Measurements from ENCODE around the gene UBE2J2. TPM values are rescaled to one million over a fixed set of nuclear protein-coding genes. Genes with fewer than 3 reads are reported as not detected.

UBE2J2 gene
- polyA plus RNA-seq, 3 donors = 25.8 to 45.1 (median 39.5) TPM

GRCh38 chr1:1286313-1287261 lies 12.9 kb upstream of the UBE2J2 start:
- WGBS, 3 donors = 58 to 64% (median 59%) methylated on average over 38 to 50 of the region's 50 CpGs
- no peak overlapping the region for H3K27ac ChIP-seq (ENCODE audit: low read depth, low read length)

- H3K27ac ChIP-seq (ENCODE audit: low read depth, low read length) = no peak overlapping the region
- WGBS, 3 donors = 58 to 69% (median 69%) methylated on average over 31 to 37 of the region's 37 CpGs
Observed at GRCh38 chr1:1285611-1286311, 12.1 kb upstream of the UBE2J2 start.

DNA sequence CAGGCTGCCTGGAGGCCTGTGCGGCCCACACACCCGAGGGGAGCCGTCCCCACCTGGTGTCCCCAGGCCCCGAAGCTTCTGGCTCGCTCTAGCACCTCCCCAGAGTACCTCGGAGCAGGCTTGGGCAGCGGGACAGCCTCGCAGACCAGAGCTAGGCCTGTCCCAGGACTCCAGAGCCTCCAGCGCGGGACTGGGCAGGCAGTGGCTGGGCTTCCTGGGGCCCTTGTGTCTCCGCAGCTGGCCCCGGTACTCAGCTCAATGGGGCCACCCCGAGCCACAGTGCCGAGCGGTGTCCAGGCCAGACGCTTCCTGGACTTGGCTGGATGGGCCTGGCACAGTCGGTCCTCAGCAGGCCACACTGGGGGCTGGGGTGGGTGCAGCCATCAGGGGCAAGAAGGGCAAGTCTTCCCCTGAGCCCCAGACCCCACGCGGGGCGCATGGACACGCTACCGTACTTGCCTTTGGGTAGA lies 11.5 kb upstream of the UBE2J2 start:
- WGBS, 3 donors = 88 to 95% (median 93%) methylated on average over 18 to 22 of the region's 22 CpGs
- H3K27ac ChIP-seq (ENCODE audit: low read depth, low read length) = no peak overlapping the region

DNA sequence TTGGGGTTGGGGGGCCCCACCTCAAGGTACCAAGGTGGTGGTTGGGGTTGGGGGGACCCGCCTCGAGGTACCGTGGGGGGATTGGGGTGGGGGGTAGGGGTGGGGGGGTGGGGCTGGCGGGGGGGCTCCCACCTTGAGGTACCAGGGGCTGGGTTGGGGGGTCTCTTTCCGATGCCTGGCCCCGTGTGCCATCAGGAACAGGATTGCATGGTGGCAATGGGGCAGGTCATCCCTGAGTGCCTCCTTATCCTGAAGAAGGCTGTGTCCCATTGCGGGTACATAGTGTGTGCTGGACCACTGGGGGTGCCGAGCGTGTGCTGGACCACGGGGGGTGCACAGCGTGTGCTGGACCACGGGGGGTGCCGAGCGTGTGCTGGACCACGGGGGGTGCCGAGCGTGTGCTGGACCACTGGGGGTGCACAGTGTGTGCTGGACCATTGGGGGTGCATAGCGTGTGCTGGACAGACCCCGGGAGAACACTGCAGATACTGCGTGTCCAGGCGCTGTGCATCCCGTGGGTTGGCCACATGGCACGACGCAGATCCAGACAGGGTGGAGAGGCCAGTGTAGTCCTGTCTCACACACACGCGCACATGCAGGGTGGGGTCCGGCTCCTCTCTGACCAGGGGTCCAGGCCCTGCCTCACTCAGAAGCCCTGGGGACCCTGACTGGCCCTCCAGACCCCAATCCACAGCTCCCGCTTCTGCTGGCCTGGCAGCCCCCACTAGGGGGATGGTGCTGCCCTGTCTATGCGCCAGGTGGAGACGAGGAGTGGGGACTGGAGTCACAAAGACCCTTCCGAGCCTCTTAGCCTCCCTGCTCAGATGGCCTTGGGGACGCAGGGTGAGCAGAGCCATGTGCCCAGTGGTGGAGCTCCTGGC lies 10.8 kb upstream of the UBE2J2 start:
- 74 to 87% (median 84%) methylated on average over 28 to 32 of the region's 32 CpGs for WGBS, 3 donors
- no peak overlapping the region for H3K27ac ChIP-seq (ENCODE audit: low read depth, low read length)

- WGBS, 3 donors = 13% methylated on average over 7 to 8 of the region's 9 CpGs
- no peak overlapping the region for H3K27ac ChIP-seq (ENCODE audit: low read depth, low read length)
Observed at GRCh38 chr1:1283821-1284220, 10.2 kb upstream of the UBE2J2 start.

DNA sequence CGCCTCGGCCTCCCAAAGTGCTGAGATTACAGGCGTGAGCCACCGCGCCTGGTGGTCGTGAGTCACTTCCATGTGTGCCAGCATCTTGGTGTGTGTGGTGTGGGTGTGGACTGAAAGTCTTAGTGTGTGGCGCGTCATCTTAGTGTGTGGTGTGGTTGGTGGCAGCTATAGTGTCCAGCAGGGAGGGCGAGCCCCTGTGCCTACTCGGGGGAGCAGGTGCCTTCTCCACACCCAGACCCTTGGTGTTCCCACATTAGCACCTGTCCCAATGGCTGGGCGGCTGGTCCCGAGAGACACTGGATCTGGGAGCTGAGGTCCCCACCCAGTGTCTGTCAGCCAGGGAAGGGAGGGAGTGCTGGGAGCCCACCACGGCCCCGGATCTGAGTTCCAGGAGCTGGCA lies 9.3 kb upstream of the UBE2J2 start:
- WGBS, 3 donors = 81 to 91% (median 83%) methylated on average over 14 of the region's 14 CpGs
- H3K27ac ChIP-seq (ENCODE audit: low read depth, low read length) = no peak overlapping the region

- WGBS, 3 donors = 16 to 60% (median 52%) methylated on average over 22 to 26 of the region's 26 CpGs
- no peak overlapping the region for H3K27ac ChIP-seq (ENCODE audit: low read depth, low read length)
Observed at GRCh38 chr1:1281533-1282321, 8.1 kb upstream of the UBE2J2 start.

DNA sequence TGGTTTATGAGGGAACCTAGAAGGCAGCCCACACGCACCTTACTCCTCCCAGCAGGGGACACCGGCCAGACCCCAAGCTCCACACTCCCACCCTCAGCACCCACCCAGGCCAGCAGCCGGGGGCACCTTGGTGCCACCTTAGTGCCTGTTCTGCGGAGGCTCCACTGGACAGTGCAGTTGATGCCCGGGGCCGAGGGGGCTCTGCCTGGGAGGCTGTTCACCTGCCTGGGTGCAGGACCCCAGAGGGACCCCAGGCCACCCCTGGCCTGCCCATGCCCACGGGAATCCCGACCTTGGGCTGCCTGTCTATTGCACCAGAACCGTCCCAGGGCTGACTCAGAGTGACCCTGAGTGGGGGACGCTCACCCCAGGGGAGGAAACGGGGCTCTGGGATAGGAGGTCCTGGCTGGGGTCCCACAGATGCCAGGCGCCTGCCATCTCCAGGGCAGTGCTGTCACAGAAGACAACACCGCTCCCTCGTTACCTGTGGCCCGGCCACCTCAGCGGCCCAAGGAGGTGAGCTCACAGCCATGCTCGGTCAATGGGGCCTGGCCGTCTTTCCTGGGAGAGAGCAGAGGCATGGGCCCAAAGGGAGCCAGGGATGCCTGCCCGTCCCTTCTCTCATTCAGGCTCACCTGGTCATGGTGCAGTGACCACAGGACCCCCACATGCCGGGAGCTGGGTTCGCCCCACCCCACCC lies 7.3 kb upstream of the UBE2J2 start:
- WGBS, 3 donors = 89 to 91% (median 90%) methylated on average over 20 to 21 of the region's 21 CpGs
- no peak overlapping the region for H3K27ac ChIP-seq (ENCODE audit: low read depth, low read length)

GRCh38 chr1:1279028-1279427 lies 5.4 kb upstream of the UBE2J2 start:
- no peak overlapping the region for H3K27ac ChIP-seq (ENCODE audit: low read depth, low read length)
- 91 to 94% (median 94%) methylated on average over 16 to 17 of the region's 17 CpGs for WGBS, 3 donors

DNA sequence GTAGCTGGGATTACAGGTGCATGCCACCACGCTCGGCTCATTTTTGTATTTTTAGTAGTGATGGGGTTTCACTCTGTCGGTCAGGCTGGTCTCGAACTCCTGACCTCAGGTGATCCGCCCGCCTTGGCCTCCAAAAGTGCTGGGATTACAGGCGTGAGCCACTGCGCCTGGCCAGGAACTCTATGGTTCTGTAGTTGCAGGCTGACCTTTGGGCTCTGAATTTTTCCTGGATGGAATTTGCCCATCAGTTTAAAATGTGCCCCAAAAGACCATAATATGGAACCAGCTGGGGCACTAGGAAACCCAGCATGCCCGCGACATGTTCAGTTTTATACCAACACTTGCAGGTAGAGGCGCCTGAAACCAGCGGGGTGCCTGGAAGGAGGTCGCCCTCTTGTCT lies 5.0 kb upstream of the UBE2J2 start:
- 89 to 96% (median 94%) methylated on average over 13 of the region's 13 CpGs for WGBS, 3 donors
- H3K27ac ChIP-seq (ENCODE audit: low read depth, low read length) = no peak overlapping the region

GRCh38 chr1:1275836-1276235 lies 2.2 kb upstream of the UBE2J2 start:
- WGBS, 3 donors = 80 to 85% (median 83%) methylated on average over 9 of the region's 9 CpGs

DNA sequence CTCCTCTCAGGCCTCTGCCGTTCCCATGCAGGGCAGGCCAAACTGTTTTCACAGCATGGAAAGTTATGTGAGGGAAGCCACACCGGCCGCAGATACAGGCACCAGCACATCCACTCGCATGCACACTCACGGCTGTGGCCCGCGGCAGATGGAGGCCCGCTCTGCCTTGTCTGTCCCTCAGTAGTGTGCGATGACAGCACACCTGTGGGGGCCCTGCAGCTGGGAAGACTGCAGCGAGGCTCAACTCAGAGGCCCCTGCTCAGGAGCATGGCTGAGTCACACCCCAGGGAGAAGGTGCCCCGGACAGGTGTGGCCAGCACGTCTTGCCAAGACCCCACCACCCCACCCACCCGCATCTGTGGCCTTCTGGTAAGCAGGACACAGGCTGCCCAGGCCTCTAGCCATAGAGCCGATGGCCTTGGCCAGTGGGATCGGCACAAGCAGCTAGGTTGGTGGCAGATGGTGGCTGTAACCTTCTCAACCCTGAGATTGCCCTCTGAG lies 1.3 kb upstream of the UBE2J2 start:
- no peak overlapping the region for H3K27ac ChIP-seq (ENCODE audit: low read depth, low read length)
- WGBS, 3 donors = 89 to 93% (median 92%) methylated on average over 15 of the region's 15 CpGs

More at GRCh38 chr1:1275836-1276235, 2.2 kb upstream of the UBE2J2 start:
- H3K27ac ChIP-seq (ENCODE audit: low read depth, low read length) = no peak overlapping the region

DNA sequence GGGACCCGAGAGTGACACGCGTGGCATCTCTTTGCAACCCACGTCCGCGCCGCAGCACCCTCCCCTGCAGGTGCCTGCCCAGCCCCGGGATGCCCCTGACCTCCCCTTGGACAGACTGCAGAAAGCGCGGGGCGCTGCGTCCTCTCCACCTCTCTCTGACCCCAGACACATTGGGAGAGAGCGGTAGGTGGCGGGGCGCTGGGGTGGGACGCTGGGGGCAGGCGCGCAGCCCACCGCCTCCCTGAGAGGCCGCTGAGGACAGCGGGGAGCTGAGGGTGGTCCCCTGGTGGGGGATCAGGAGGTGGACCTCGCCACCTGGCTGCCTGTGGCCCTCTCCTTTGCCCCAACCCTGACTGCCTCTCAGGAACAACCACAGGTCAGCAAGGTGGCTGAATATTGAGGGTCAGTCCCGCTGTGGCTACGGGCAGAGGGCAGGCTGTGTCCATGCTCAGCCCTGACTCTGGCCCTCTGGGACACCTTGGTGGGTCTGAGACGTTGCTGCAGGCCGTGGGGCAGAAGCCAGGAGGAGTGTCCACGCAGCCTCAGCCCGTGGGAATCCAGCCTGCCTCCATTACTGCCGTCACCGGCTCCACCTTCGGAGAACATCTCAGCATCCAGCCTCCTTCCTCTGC lies 761 bp upstream of the UBE2J2 start:
- WGBS, 3 donors = 20 to 23% (median 22%) methylated on average over 31 of the region's 31 CpGs
- no peak overlapping the region for H3K27ac ChIP-seq (ENCODE audit: low read depth, low read length)

GRCh38 chr1:1273209-1273511 lies 494 bp downstream of the UBE2J2 start:
- WGBS, 3 donors = 0% methylated on average over 30 to 31 of the region's 31 CpGs
- no peak overlapping the region for H3K27ac ChIP-seq (ENCODE audit: low read depth, low read length)

DNA sequence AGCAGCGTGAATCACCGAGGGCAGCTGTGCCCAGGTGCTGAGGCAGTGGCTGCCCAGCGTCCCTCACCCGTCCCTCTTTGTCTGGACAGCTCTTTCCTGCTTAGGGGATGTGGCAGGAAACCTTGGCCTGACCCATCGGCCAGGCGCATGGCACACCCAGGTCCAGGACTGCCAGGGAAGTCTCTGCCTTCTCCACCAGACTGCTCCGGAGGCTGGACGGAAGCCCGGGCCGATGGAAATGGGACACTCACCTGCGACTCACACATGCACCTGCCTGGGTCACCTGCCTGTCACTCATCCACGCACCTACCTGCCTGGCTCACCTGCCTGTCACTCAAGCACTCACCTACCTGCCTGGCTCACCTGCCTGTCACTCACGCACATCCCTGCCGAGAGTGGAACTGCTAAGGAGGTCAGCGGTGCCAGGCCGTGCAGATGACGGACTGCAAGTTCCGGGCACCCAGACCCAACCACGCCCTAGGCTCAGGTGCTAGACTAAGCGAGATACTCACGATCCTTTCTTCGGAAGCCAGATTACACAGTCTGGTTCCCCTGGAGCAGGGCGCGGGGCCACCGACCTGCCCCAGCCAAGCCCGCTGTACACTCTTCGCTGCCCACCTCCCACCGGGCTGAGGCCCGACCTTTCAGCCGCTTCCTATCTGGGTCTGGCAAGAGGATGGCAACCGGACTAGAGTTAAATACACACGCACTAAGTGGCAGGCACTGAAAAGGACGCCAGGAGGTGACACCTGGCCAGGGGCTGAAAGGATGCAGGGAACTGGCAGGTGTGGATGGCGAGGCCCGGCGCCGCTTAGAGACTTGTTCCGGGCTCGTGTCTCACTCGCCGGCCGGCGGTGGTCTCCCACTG lies 1.1 kb downstream of the UBE2J2 start:
- no peak overlapping the region for H3K27ac ChIP-seq (ENCODE audit: low read depth, low read length)
- 19 to 37% (median 28%) methylated on average over 43 of the region's 43 CpGs for WGBS, 3 donors

DNA sequence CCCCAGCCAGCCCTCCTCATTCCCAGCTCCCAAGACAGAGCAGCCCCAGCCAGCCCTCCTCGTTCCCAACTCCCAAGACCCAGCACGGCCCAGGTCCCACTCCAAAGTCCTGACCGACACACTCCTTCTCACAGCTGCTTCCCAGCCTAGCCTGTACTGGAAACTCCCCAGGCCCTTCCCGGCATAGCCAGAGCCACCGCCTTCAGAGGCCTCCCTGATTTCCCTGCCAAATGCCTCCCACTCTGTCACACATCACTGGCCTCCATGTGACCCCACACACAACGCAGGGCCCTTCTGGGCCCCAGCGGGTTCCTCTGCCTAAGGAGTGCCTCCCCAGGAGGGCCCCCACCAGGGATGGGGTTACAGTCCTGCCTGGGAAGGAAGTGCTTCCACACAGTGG lies 2.8 kb downstream of the UBE2J2 start:
- WGBS, 3 donors = 61 to 70% (median 65%) methylated on average over 7 of the region's 7 CpGs

More for the DNA sequence above, 2.8 kb downstream of the UBE2J2 start:
- no peak overlapping the region for H3K27ac ChIP-seq (ENCODE audit: low read depth, low read length)

All from adipose tissue (tissue), 3 donors.